PC-3 (cell line): ENCODE results near the gene TACSTD2. TPM values are rescaled to one million over a fixed set of nuclear protein-coding genes. Genes with fewer than 3 reads are reported as not detected.

Experiments used
- ATAC-seq: fragments of 200-7000 bp; cut with Tn5 transposase; 2 replicates; pipeline ENCODE4 v1.9.1; 2020; ENCODE audit warnings: mild to moderate bottlenecking, moderate library complexity
- BruUV-seq: library from RNA; stranded (reverse); fragments of 400-500 nt; replicated peaks from 2 replicates; lab custom pipeline; 2021; lab: Mats Ljungman, UMichigan
- CTCF ChIA-PET: fragments of 300-600 bp; sonication (Branson Sonifier 250); formaldehyde crosslinking; loops from one replicate; lab custom pipeline; 2022; ENCODE audit warnings: antibody characterized with exemption; lab: Charles Lee
- POLR2A ChIA-PET: fragments of 300-600 bp; sonication (Branson Sonifier 250); formaldehyde crosslinking; loops from one replicate; lab custom pipeline; 2022; ENCODE audit warnings: antibody characterized with exemption; ENCODE audit not compliant: unreplicated experiment; lab: Charles Lee
- DNase-seq: peaks from one replicate; pipeline ENCODE4 v3.0.0-alpha.2; 2015
- H2AFZ ChIP-seq: fragments of 300-600 bp; sonication (generic); 2 replicates; pipeline ENCODE4 v1.6.0; 2016; ENCODE audit warnings: antibody characterized with exemption, low read length
- H3F3A ChIP-seq: fragments of 300-600 bp; sonication (generic); one replicate; pipeline ENCODE4 v1.6.0; 2017; ENCODE audit warnings: antibody characterized with exemption, low read length, control low read depth, mild to moderate bottlenecking; ENCODE audit not compliant: unreplicated experiment
- H3K27ac ChIP-seq: fragments of 300-600 bp; sonication (generic); 2 replicates; pipeline ENCODE4 v1.5.1; 2016; ENCODE audit warnings: mild to moderate bottlenecking, low read length
- H3K27me3 ChIP-seq: fragments of 300-600 bp; sonication (generic); 2 replicates; pipeline ENCODE4 v1.6.1; 2016; ENCODE audit warnings: low read length, mixed read lengths
- H3K36me3 ChIP-seq: fragments of 300-600 bp; sonication (generic); 2 replicates; pipeline ENCODE4 v1.6.1; 2016; ENCODE audit warnings: low read depth, mixed run types, low read length, mixed read lengths
- H3K4me1 ChIP-seq: fragments of 300-600 bp; sonication (generic); 2 replicates; pipeline ENCODE4 v1.5.1; 2016; ENCODE audit warnings: low read length; ENCODE audit not compliant: insufficient read depth
- H3K4me2 ChIP-seq: fragments of 300-600 bp; sonication (generic); 2 replicates; pipeline ENCODE4 v1.6.0; 2016; ENCODE audit warnings: low read length
- H3K4me3 ChIP-seq: fragments of 300-600 bp; sonication (generic); 2 replicates; pipeline ENCODE4 v1.5.1; 2016; ENCODE audit warnings: mild to moderate bottlenecking, low read length, mixed read lengths
- H3K79me2 ChIP-seq: fragments of 300-600 bp; sonication (generic); 2 replicates; pipeline ENCODE4 v1.6.1; 2017; ENCODE audit warnings: low read length, mixed read lengths
- H3K9ac ChIP-seq: fragments of 300-600 bp; sonication (generic); 2 replicates; pipeline ENCODE4 v1.6.0; 2016; ENCODE audit warnings: mild to moderate bottlenecking, low read length
- H3K9me2 ChIP-seq: fragments of 300-600 bp; sonication (generic); replicated peaks from 2 replicates; pipeline ENCODE4 v1.6.1; 2016; ENCODE audit warnings: mixed run types, low read length, mixed read lengths
- H3K9me3 ChIP-seq: fragments of 300-600 bp; sonication (generic); 2 replicates; pipeline ENCODE4 v1.6.1; 2016; ENCODE audit warnings: low read length, mixed read lengths
- H4K20me1 ChIP-seq: fragments of 300-600 bp; sonication (generic); 2 replicates; pipeline ENCODE4 v1.6.1; 2016; ENCODE audit warnings: low read length, mixed read lengths
- EZH2 ChIP-seq: fragments of 300-600 bp; sonication (generic); IDR thresholded peaks from one replicate; pipeline ENCODE4 v1.6.1; 2017; ENCODE audit warnings: antibody characterized with exemption, mild to moderate bottlenecking, low read length; ENCODE audit not compliant: unreplicated experiment
- EZH2phosphoT487 ChIP-seq: fragments of 300-600 bp; sonication (generic); IDR thresholded peaks from 2 replicates; pipeline ENCODE4 v1.6.1; 2018; ENCODE audit warnings: mild to moderate bottlenecking, antibody characterized with exemption, low read length, borderline replicate concordance
- intact Hi-C: fragments of 100-400 bp; cut with micrococcal nuclease; formaldehyde crosslinking; loops from 2 replicates; pipeline ENCODE4 v1.9.0; 2023
- total RNA-seq: library from RNA; depleted of rRNA; stranded (reverse); fragments of >200 nt; gene quantifications from 2 replicates; pipeline ENCODE4 v1.2.3, GENCODE V29; 2014
- TF ChIP-seq, protein P1 (sequence below): fragments of 300-600 bp; sonication (generic); conservative IDR thresholded peaks from 2 replicates; pipeline ENCODE4 v1.5.1; 2017; ENCODE audit warnings: antibody characterized with exemption, low read depth, mild to moderate bottlenecking, low read length

Gene TACSTD2
- total RNA-seq, 1 experiment from 2014 or later, result 94.2 TPM

DNA sequence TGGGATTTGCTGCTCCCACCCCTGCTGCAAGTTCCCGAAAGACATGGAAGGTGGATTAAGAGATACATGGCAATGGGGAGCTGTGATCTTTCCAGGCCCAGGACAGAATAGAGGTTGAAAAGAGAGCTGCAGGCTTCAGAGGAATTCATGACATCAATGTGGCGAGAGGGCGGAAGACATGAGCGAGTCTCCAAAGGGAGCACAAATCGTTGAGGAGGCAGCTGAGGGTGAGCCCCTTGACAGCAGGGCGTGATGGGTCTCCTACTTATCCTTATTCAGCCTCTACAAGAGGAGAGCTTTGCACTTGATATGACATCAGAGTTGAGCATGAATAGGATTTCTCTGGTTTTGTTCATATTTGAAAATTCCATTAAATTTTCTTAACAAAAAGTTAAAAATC is 45.5 kb upstream of the TACSTD2 start:
- TF ChIP-seq EZH2 (no peak), EZH2phosphoT487 (no peak)
- TF ChIP-seq, protein P1, sequence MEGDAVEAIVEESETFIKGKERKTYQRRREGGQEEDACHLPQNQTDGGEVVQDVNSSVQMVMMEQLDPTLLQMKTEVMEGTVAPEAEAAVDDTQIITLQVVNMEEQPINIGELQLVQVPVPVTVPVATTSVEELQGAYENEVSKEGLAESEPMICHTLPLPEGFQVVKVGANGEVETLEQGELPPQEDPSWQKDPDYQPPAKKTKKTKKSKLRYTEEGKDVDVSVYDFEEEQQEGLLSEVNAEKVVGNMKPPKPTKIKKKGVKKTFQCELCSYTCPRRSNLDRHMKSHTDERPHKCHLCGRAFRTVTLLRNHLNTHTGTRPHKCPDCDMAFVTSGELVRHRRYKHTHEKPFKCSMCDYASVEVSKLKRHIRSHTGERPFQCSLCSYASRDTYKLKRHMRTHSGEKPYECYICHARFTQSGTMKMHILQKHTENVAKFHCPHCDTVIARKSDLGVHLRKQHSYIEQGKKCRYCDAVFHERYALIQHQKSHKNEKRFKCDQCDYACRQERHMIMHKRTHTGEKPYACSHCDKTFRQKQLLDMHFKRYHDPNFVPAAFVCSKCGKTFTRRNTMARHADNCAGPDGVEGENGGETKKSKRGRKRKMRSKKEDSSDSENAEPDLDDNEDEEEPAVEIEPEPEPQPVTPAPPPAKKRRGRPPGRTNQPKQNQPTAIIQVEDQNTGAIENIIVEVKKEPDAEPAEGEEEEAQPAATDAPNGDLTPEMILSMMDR, result no peak
- DNase-seq, result no peak
- ChIA-PET CTCF (no interaction called here), POLR2A (no interaction called here)
- Histone ChIP-seq H3F3A (no peaks in the 10 kb centered on the region), H2AFZ (no peak overlapping the region), H3K27ac (no peak overlapping the region), H3K36me3 (no peaks in the 10 kb centered on the region), H3K9ac (no peak overlapping the region), H3K79me2 (0 out of 2 replicates have a peak, but pooled peaks cover 6% of the 10 kb centered on the region), H3K27me3 (no peaks in the 10 kb centered on the region), H3K9me3 (no peaks in the 10 kb centered on the region), H3K9me2 (no peaks in the 10 kb centered on the region), H3K4me3 (no peak overlapping the region), H4K20me1 (no peaks in the 10 kb centered on the region), H3K4me2 (no peak overlapping the region), H3K4me1 (peaks cover 33% of the 10 kb centered on the region)
- intact Hi-C loops, result no loop called here
- no peak for ATAC-seq
- no TSS peak for BruUV-seq

DNA sequence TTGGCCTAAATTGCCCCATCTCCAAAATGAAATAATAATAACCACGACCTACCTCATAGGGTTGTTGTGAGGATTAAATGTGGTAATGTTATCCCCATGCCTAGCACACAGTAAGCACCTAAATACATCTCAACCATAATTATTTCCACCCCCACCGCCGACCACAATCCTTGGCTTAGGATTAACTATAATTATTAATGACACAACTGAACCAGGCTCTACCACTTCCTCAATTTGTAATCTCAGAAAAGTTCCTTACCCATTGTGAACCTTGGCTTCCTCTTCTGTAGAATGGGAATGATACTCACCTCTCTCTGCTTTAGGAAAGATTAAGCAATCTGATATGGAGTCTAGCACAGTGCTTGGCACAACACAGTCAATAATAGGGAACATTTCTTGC is 44.3 kb upstream of the TACSTD2 start:
- no peak overlapping the region for H3K4me2 ChIP-seq
- no peak for ATAC-seq
- no peak overlapping the region for H2AFZ ChIP-seq
- H3K79me2 ChIP-seq, result 0 out of 2 replicates have a peak, but pooled peaks cover 6% of the 10 kb centered on the region
- H3K9me3 ChIP-seq, result no peaks in the 10 kb centered on the region
- no peak overlapping the region for H3K27ac ChIP-seq
- CTCF ChIA-PET, result no interaction called here
- H3K36me3 ChIP-seq, result no peaks in the 10 kb centered on the region
- DNase-seq, result no peak
- POLR2A ChIA-PET, result no interaction called here
- no TSS peak for BruUV-seq
- H3F3A ChIP-seq, result no peaks in the 10 kb centered on the region
- intact Hi-C loops, result no loop called here
- no peaks in the 10 kb centered on the region for H4K20me1 ChIP-seq
- no peaks in the 10 kb centered on the region for H3K27me3 ChIP-seq
- peaks cover 34% of the 10 kb centered on the region for H3K4me1 ChIP-seq
- H3K9ac ChIP-seq, result no peak overlapping the region
- no peaks in the 10 kb centered on the region for H3K9me2 ChIP-seq
- TF ChIP-seq, protein P1, result no peak
- TF ChIP-seq EZH2phosphoT487, result no peak
- TF ChIP-seq EZH2, result no peak
- H3K4me3 ChIP-seq, result no peak overlapping the region

DNA sequence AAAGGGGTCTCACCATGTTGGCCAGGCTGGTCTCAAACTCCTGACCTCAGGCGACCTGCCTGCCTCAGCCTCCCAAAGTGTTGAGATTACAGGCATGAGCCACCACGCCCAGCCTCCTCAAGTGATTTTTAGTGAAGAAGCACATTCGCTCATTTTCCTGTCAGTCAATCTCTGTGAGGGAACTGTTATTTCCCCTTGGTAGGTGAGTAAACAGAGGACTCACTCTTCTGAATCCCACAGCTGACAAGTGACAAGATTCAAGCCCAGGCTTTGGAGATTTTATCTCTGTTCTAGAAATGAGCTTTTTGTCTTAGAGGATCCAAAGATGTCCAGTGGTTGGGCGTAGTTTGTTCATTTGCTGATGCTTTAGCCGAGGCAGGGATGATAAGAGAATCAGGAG is 43.9 kb upstream of the TACSTD2 start:
- Histone ChIP-seq H4K20me1 (no peaks in the 10 kb centered on the region), H3K4me2 (0 out of 2 replicates have a peak overlapping the region, but pooled peaks have one; percentile 59), H3K9ac (no peak overlapping the region), H2AFZ (no peak overlapping the region), H3K4me1 (peaks cover 34% of the 10 kb centered on the region), H3K27ac (peak overlapping the region; percentile 23), H3K27me3 (no peaks in the 10 kb centered on the region), H3F3A (no peaks in the 10 kb centered on the region), H3K79me2 (0 out of 2 replicates have a peak, but pooled peaks cover 6% of the 10 kb centered on the region), H3K9me3 (no peaks in the 10 kb centered on the region), H3K9me2 (no peaks in the 10 kb centered on the region), H3K4me3 (no peak overlapping the region), H3K36me3 (no peaks in the 10 kb centered on the region)
- no TSS peak for BruUV-seq
- DNase-seq (peak; percentile 52), ATAC-seq (no peak)
- TF ChIP-seq EZH2phosphoT487, result no peak
- TF ChIP-seq EZH2, result no peak
- TF ChIP-seq, protein P1, result no peak
- intact Hi-C loops, result no loop called here
- POLR2A ChIA-PET, result no interaction called here
- CTCF ChIA-PET, result no interaction called here
